ENCODE data around the gene FANCC.

GRCh38 chr9:95150903-95151302 lies 166.6 kb downstream of the FANCC start:
- TF ChIP-seq FOXM1 (IDR thresholded peaks at IDR 0.05; ENCODE audit: borderline replicate concordance) (no peak), BHLHE40 (IDR thresholded peaks at IDR 0.05; ENCODE audit: borderline replicate concordance) (no peak), FOXA1 (IDR thresholded peaks at IDR 0.05) (no peak), TARDBP (IDR thresholded peaks at IDR 0.05) (no peak), FOXK2 (IDR thresholded peaks at IDR 0.05) (no peak), NFRKB (IDR thresholded peaks at IDR 0.05) (no peak), LEF1 (IDR thresholded peaks at IDR 0.05; ENCODE audit: borderline replicate concordance) (no peak), PKNOX1 (IDR thresholded peaks at IDR 0.05) (no peak), ARNT (IDR thresholded peaks at IDR 0.05) (no peak), SP1 (IDR thresholded peaks at IDR 0.05) (no peak), ZNF384 (IDR thresholded peaks at IDR 0.05) (no peak), L3MBTL2 (conservative IDR thresholded peaks at IDR 0.05) (no peak), HDGF (IDR thresholded peaks at IDR 0.05; ENCODE audit: borderline replicate concordance) (no peak)

Measured in HEK293T (cell line).